NCI-H128 (cell line): ENCODE results near the gene ATP10B.

Source experiments
- DNase-seq: peaks from one replicate; lab custom pipeline; 2025; ENCODE audit not compliant: unreplicated experiment; lab: John Stamatoyannopoulos, UW

The ATP10B gene

GRCh38 chr5:160565376-160565775, 286.6 kb downstream of the ATP10B start:
- no peak for DNase-seq

DNA sequence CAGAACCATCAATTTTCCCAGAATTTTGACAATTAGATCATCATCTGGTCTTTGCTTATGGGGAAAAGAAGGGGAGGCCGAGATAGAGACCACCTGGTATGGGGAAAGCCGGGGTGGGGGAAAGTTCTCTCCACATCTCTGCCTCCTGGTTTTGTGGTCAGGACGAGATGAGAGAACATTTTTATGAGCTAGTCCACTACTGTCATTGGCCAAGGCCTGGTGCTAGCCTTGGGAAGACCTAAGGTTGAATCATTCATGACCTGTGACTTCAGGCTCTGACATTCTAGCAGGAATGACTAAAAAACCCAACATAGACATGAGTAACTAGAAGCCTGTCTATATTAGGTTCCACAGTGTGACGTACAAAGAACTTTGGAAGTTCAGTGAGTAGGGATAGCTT, 295.2 kb downstream of the ATP10B start:
- DNase-seq, result no peak

DNA sequence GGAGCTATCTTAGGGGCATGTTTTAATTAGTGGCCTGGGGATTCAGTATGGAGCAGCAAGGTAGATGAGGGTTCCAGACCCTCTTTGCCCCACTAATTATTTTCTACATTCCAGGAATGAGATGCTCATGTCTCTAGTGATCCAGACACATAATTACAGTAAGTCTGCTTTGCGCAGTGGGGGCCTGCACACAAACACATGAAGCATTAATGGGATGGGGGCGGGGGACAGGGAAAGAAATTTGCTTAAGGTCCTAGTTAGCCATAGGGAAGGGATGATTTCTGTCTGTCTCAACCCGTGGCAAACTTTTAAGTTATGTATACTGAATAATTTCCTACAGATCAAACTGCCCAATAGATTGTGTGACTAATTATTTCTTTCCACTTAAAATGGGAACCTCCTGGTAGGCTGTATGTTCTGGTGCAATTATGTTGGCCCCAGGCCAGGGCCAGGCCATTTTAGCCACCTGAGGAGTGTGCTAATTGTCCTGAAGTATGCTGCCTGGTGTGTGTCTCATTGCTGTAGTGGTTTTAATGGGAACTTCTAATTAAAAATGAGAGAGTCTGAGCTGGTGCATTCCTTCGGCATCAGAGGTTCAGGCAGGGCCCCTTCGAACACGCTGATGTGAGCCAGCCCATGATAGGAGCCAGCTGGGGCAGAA, 295.9 kb downstream of the ATP10B start:
- no peak for DNase-seq

DNA sequence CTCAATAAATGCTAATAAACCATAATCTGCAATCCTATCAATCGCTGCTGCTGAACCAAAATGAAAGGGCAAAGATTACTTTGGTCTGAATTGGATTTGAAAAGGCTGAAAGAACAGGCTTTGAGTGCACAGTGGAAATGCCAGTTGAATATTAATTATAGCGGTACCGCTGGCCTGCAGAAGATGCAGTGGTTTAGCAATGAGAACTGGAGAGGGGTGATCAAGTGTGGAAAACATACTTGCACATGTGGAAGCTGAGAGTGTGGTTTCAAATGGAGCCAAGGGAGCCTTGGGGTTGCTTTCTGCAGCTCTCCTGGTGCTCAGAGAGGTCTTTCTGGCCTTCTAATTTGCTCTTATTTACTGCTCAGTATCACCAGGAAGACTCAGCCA, 296.4 kb downstream of the ATP10B start:
- DNase-seq, result no peak

DNA sequence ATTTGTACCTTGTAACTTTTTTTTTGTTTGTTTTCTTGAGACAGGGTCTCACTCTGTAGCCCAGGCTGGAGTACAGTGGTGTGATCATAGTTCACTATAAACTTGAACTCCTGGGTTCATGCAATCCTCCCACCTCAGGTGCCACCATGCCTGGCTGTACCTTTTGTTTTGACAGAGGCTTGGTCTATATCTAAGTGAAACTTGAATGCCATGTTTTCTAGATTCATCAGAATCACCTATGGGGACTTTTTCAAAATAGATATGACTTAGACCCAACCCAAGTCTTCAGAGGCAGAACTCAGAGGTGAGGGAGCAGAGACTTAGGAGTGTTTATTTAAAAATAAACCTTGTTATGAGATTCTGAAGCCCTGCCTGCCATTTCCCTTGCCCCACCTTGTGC, 301.9 kb downstream of the ATP10B start:
- no peak for DNase-seq

GRCh38 chr5:160548949-160549645, 302.9 kb downstream of the ATP10B start:
- DNase-seq, result no peak

DNA sequence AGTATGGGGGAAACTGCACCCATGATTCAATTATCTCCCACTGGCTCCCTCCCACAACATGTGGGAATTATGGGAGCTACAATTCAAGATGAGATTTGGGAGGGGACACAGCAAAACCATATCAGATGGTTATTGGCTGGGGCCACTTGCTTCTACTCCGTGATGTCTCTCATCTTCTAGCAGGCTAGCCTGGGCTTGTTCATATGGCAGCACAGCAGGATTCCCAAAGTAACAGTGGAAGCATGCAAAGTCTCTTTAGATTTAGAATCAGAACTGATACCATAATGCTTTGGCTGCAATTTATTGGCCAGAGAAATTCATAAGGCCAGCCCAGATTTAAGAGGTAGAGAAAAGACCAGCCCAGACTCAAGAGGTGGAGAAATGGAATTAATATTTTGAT, 304.1 kb downstream of the ATP10B start:
- DNase-seq, result no peak

DNA sequence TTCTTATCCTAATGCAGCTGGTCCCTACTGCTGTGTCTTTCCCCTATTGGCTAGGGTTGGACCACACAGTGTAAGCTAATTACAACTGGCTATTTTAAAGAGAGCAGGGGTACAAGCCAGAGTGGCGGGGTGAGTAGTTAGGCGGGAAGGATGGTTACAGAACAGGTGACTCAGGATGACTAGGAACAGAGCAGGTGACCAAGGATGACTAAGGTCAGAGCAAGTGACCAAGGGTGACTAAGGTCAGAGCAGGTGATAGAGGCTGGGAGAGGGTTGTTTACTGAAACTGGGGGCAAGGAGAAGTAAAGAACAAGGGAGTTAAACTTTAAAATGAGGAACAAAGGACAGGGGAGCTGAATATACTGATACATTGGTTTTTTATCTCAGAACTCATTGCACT, 304.9 kb downstream of the ATP10B start:
- DNase-seq, result no peak

GRCh38 chr5:160545832-160546231, 306.2 kb downstream of the ATP10B start:
- no peak for DNase-seq

DNA sequence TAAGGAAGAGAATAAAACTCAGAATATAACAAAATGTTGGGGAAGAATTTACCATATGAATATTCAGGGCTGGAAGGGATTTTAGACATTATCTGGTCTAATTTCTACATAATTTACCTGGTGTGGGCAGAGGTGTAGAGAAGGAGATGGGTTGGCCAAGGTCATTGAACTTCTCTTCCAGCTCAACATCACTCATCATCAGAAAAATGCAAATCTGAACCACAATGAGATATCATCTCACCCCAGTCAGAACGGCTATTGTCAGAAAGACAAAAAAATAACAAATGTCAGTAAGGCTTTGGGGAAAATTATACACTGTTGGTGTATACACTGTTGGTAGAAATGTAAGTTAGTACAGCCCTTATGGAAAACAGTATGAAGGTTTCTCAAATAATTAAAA, 308.6 kb downstream of the ATP10B start:
- DNase-seq, result no peak

GRCh38 chr5:160542840-160543239, 309.2 kb downstream of the ATP10B start:
- no peak for DNase-seq

DNA sequence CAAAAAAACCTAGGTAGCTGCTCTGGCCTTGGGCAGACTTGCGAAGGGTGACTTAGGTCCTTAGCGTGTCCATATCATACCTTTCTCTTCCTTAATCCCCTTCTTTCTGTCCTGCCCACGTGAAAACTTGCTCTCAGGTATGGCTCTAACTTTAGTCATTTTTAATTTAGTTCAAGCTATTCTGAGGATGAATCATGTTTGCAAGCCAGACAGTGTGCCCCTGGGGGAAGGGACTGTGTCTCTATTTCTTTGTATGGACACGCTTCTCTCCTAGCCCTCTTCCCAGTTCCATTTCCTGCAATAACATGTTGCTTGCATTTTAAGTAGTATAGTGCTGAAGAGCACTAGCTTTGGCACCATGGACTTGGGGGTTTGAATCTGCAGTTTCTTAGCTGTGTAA, 309.7 kb downstream of the ATP10B start:
- DNase-seq, result no peak

DNA sequence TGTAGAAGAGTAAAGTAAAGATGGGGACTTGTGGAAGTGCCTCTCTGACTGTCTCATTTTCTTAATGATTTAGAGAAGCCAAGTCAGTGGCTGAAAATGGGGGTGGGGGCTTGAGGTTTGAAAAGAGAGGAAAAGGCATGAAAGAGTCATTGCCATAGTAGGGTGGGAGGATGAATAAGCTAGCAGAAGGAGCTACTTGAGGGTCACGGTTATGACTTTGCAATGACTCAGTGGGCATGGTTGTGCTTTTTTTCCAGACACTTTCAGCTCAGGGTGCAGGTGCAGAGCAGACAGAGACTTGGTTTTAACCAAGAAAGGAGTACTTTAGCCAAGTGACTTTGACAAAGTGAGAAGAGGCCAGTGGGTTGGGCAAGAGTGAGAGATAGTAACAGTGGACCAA, 312.6 kb downstream of the ATP10B start:
- DNase-seq, result no peak

- DNase-seq, result no peak
Measured at GRCh38 chr5:160537940-160538339, 314.1 kb downstream of the ATP10B start.

GRCh38 chr5:160537116-160537515, 314.9 kb downstream of the ATP10B start:
- DNase-seq, result no peak

DNA sequence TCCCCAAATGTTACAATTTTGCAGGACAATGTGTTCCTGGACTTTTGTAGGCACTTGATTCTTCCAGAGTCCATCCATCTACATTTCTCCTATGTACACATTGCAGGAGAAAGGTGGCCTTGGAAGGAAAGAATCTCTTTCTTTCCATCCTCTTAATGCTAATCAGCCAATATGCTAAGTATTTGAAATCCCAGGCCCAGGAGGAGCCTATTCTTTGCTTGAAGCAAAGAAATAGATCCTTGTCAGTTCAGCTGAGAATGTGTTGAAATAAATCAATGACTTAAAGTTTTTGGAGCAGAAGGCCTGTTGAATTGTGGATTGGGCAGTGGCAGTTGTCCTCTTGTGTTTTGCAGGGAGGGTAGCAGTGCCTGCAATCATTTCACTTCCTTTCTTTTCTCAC, 317.1 kb downstream of the ATP10B start:
- DNase-seq, result no peak

- no peak for DNase-seq
Measured at GRCh38 chr5:160534125-160534524, 317.9 kb downstream of the ATP10B start.

DNA sequence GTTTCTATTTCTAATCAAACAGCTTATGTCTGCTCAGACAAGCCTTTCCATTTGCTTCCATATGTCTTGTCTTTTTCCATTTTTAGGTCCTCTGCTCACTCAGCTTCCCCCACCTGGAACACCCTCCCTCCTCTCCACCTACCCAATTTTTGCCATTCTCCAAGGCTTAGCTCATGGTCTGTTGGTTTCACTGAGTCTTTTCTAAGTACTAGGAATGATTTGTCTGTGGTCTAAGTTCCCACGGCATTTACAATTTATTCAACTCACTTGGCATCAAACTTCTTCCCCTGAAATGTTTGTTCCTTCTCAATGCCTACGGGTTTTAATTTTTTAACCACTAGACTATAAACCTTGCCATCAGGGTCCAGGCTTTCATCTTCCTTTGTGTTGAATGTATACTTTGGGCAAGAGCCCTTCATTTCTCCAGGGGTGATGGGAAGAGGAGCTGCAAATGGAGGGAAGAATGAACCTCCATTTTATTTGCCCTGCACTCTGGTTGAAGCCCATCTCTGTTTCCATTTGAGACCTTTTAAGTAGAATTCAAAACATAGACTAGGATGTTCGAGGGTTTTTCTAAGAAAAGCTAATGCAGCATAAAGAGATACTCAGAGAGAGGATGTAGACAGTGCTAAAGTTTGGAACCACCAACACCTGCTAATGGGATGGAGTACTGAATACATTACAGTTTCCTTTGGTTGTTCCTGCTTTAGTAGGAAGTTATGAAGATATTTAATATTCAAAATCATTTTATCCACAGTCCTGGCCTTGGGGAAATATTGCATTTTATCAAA, 326.3 kb downstream of the ATP10B start:
- DNase-seq, result no peak

DNA sequence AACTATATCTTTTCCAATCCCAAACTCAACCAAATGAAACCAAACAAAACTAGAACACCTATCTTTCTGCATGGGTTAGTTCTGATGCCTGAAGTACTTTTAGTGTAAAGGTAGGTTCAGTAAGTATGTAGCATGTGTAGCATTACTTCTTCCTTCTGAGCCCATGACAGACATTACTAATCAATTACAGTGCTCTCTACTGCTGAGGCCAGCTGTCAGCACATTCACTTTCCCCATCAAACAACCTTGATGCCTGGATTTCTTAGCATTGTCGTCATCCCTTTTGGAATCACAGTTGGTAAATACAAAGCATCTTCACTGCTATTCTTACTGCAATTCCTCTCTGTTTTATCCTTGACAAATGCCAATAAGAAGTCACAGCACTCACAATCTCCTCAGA, 327.2 kb downstream of the ATP10B start:
- DNase-seq, result no peak

GRCh38 chr5:160523502-160524163, 328.4 kb downstream of the ATP10B start:
- no peak for DNase-seq

DNA sequence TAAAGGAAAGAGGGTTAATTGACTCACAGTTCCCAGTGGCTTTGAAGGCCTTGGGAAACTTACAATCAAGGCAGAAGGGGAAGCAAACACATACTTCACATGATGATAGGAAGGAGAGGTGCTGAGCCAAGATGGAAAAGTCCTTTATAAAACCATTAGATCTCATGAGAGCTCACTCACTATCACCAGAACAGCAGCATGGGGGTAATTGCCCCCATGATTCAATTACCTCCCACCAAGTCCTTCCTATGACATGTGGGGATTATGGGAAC, 330.7 kb downstream of the ATP10B start:
- DNase-seq, result no peak
